BLaER1 (cell line): ENCODE measurements around the gene ADCK2.
"Not testable (repeated sequence)": the region's sequence is repeated elsewhere in the genome, so short reads cannot be mapped to it uniquely, and the experiment has no call there.

Experiments used
- H3K27ac ChIP-seq: shearing (Covaris generic); formaldehyde crosslinking; 2 replicates; pipeline ENCODE4 v1.8.1; 2022
- H3K27me3 ChIP-seq: shearing (Covaris generic); formaldehyde crosslinking; 2 replicates; pipeline ENCODE4 v1.8.1; 2022
- H3K36me3 ChIP-seq: shearing (Covaris generic); formaldehyde crosslinking; 2 replicates; pipeline ENCODE4 v1.8.1; 2022
- H3K4me1 ChIP-seq: shearing (Covaris generic); formaldehyde crosslinking; 2 replicates; pipeline ENCODE4 v1.8.1; 2022
- H3K4me2 ChIP-seq: shearing (Covaris generic); formaldehyde crosslinking; 2 replicates; pipeline ENCODE4 v1.8.1; 2022
- H3K4me3 ChIP-seq: shearing (Covaris generic); formaldehyde crosslinking; 2 replicates; pipeline ENCODE4 v1.8.1; 2022
- H3K9ac ChIP-seq: shearing (Covaris generic); formaldehyde crosslinking; 2 replicates; pipeline ENCODE4 v1.8.1; 2022
- H3K9me3 ChIP-seq: shearing (Covaris generic); formaldehyde crosslinking; 2 replicates; pipeline ENCODE4 v1.8.1; 2022
- H4K20me1 ChIP-seq: shearing (Covaris generic); formaldehyde crosslinking; 2 replicates; pipeline ENCODE4 v1.8.1; 2022
- Cebpa-rat ChIP-seq: shearing (Covaris generic); IDR thresholded peaks from 2 replicates; pipeline ENCODE4 v1.8.1; 2022

ADCK2 gene

GRCh38 chr7:140671966-140672365 is 779 bp upstream of the ADCK2 start:
- Histone ChIP-seq H3K9ac (no peak overlapping the region), H3K4me2 (peak overlapping the region; percentile 54), H3K36me3 (no peaks in the 10 kb centered on the region), H3K27me3 (no peaks in the 10 kb centered on the region), H3K4me3 (no peak overlapping the region), H3K4me1 (peaks cover 53% of the 10 kb centered on the region), H3K9me3 (no peaks in the 10 kb centered on the region), H3K27ac (peak overlapping the region; percentile 25; the same call in 1 of the 2 replicates), H4K20me1 (no peaks in the 10 kb centered on the region)
- TF ChIP-seq Cebpa-rat: no peak

- no peaks in the 10 kb centered on the region for H3K27me3 ChIP-seq
- H4K20me1 ChIP-seq: no peaks in the 10 kb centered on the region
- peak overlapping the region; percentile 91 for H3K27ac ChIP-seq
- no peak for TF ChIP-seq Cebpa-rat
- peak overlapping the region; percentile 89 for H3K9ac ChIP-seq
- no peaks in the 10 kb centered on the region for H3K9me3 ChIP-seq
- H3K4me1 ChIP-seq: peaks cover 56% of the 10 kb centered on the region
- peaks cover 8% of the 10 kb centered on the region for H3K36me3 ChIP-seq
- H3K4me3 ChIP-seq: peak overlapping the region; percentile 91
- peak overlapping the region; percentile 99 for H3K4me2 ChIP-seq
Observed at GRCh38 chr7:140673063-140673773, 473 bp downstream of the ADCK2 start.

GRCh38 chr7:140673774-140674155 is 1.0 kb downstream of the ADCK2 start:
- Histone ChIP-seq H3K4me2 (peak overlapping the region; percentile 99), H3K9ac (peak overlapping the region; percentile 89), H3K36me3 (peaks cover 14% of the 10 kb centered on the region), H3K4me1 (peaks cover 56% of the 10 kb centered on the region), H3K9me3 (no peaks in the 10 kb centered on the region), H4K20me1 (no peaks in the 10 kb centered on the region), H3K27me3 (no peaks in the 10 kb centered on the region), H3K4me3 (peak overlapping the region; percentile 91), H3K27ac (peak overlapping the region; percentile 91)
- TF ChIP-seq Cebpa-rat: no peak

- H3K27me3 ChIP-seq: no peaks in the 10 kb centered on the region
- H4K20me1 ChIP-seq: no peaks in the 10 kb centered on the region
- H3K4me3 ChIP-seq: peak overlapping the region; percentile 91
- peaks cover 56% of the 10 kb centered on the region for H3K4me1 ChIP-seq
- no peak for TF ChIP-seq Cebpa-rat
- H3K36me3 ChIP-seq: peaks cover 20% of the 10 kb centered on the region
- H3K9me3 ChIP-seq: no peaks in the 10 kb centered on the region
- H3K4me2 ChIP-seq: peak overlapping the region; percentile 99
- peak overlapping the region; percentile 58; the same call in 1 of the 2 replicates for H3K27ac ChIP-seq
- H3K9ac ChIP-seq: no peak overlapping the region; the same call in 1 of the 2 replicates
Observed at GRCh38 chr7:140674356-140674800, 1.6 kb downstream of the ADCK2 start.

- H3K4me3 ChIP-seq: 0 out of 2 replicates have a peak overlapping the region, but pooled peaks have one; percentile 91
- peak overlapping the region; percentile 34; the same call in 1 of the 2 replicates for H3K9ac ChIP-seq
- H3K36me3 ChIP-seq: peaks cover 27% of the 10 kb centered on the region
- peak overlapping the region; percentile 99 for H3K4me2 ChIP-seq
- no peaks in the 10 kb centered on the region for H3K27me3 ChIP-seq
- peak overlapping the region; percentile 58 for H3K27ac ChIP-seq
- peaks cover 56% of the 10 kb centered on the region for H3K4me1 ChIP-seq
- no peaks in the 10 kb centered on the region for H4K20me1 ChIP-seq
- no peaks in the 10 kb centered on the region for H3K9me3 ChIP-seq
- no peak for TF ChIP-seq Cebpa-rat
Observed at GRCh38 chr7:140674899-140675701, 2.4 kb downstream of the ADCK2 start.

- Histone ChIP-seq H3K27ac (peak overlapping the region; percentile 58), H3K36me3 (peaks cover 33% of the 10 kb centered on the region), H3K9me3 (no peaks in the 10 kb centered on the region), H3K27me3 (no peaks in the 10 kb centered on the region), H3K4me3 (0 out of 2 replicates have a peak overlapping the region, but pooled peaks have one; percentile 14), H3K4me1 (peaks cover 52% of the 10 kb centered on the region), H3K4me2 (peak overlapping the region; percentile 99), H4K20me1 (no peaks in the 10 kb centered on the region), H3K9ac (peak overlapping the region; percentile 34; the same call in 1 of the 2 replicates)
- no peak for TF ChIP-seq Cebpa-rat
Observed at GRCh38 chr7:140675726-140676125, 3.0 kb downstream of the ADCK2 start.

- no peaks in the 10 kb centered on the region for H3K9me3 ChIP-seq
- H3K27ac ChIP-seq: peak overlapping the region; percentile 58
- no peak for TF ChIP-seq Cebpa-rat
- 0 out of 2 replicates have a peak overlapping the region, but pooled peaks have one; percentile 14 for H3K4me3 ChIP-seq
- H3K36me3 ChIP-seq: peaks cover 39% of the 10 kb centered on the region
- peak overlapping the region; percentile 99 for H3K4me2 ChIP-seq
- H3K9ac ChIP-seq: peak overlapping the region; percentile 34; the same call in 1 of the 2 replicates
- peaks cover 47% of the 10 kb centered on the region for H3K4me1 ChIP-seq
- H4K20me1 ChIP-seq: no peaks in the 10 kb centered on the region
- no peaks in the 10 kb centered on the region for H3K27me3 ChIP-seq
Observed at GRCh38 chr7:140676306-140676705, 3.6 kb downstream of the ADCK2 start.

- H4K20me1 ChIP-seq, H3K4me3 ChIP-seq, H3K27me3 ChIP-seq, H3K9ac ChIP-seq, H3K9me3 ChIP-seq: not testable (repeated sequence)
- peak overlapping the region; percentile 99 for H3K4me2 ChIP-seq
- H3K36me3 ChIP-seq: peaks cover 46% of the 10 kb centered on the region
- peaks cover 46% of the 10 kb centered on the region for H3K4me1 ChIP-seq
- peak overlapping the region; percentile 58; the same call in 1 of the 2 replicates for H3K27ac ChIP-seq
Observed at GRCh38 chr7:140676956-140677355, 4.2 kb downstream of the ADCK2 start.

GRCh38 chr7:140677496-140677895 is 4.8 kb downstream of the ADCK2 start:
- no peak for TF ChIP-seq Cebpa-rat
- Histone ChIP-seq H3K27ac (no peak overlapping the region), H3K4me3 (no peak overlapping the region), H3K9me3 (no peaks in the 10 kb centered on the region), H3K36me3 (peaks cover 51% of the 10 kb centered on the region), H3K4me1 (peaks cover 40% of the 10 kb centered on the region), H3K9ac (no peak overlapping the region), H3K4me2 (no peak overlapping the region), H4K20me1 (no peaks in the 10 kb centered on the region), H3K27me3 (no peaks in the 10 kb centered on the region)
